ENCODE measurements around the gene IGBP1.

GRCh38 chrX:70183091-70183490, 49.8 kb downstream of the IGBP1 start:
- TF ChIP-seq CTCF (IDR thresholded peaks at IDR 0.05 in 2 of 3, conservative IDR thresholded peaks at IDR 0.05 in 1 of 3; ENCODE audit: borderline replicate concordance in 1 of 3, insufficient read depth in 1 of 3, low read depth in 2 of 3, low read length in 2 of 3) (no peak), ZBTB33 (IDR thresholded peaks at IDR 0.05; ENCODE audit: extremely low read depth, insufficient replicate concordance, low read length) (no peak), POLR2A (IDR thresholded peaks at IDR 0.05; ENCODE audit: borderline replicate concordance, extremely low read depth, insufficient read depth, insufficient read length) (no peak), POLR2AphosphoS5 (IDR thresholded peaks at IDR 0.05; ENCODE audit: low read depth, low read length) (no peak)

Data from HCT116 (cell line).